GM13977 (cell line): ENCODE measurements around the gene PCNT.
"Not testable (repeated sequence)": the region's sequence is repeated elsewhere in the genome, so short reads cannot be mapped to it uniquely, and the experiment has no call there.

Experiments used
- DNase-seq: peaks from one replicate; pipeline ENCODE4 v3.0.0; 2012; ENCODE audit warnings: low spot score
- in situ Hi-C: fragments of 300-500 bp; cut with MboI; formaldehyde crosslinking; loops from one replicate; pipeline ENCODE4 v1.12.0; 2022; ENCODE audit warnings: low sequenced_read_pairs, low pct_unique_long_range_greater_than_20kb, mixed read lengths, inconsistent platforms; ENCODE audit not compliant: unreplicated experiment
- TF ChIP-seq, protein P1 (sequence below): IDR thresholded peaks from 2 replicates; pipeline ENCODE4 v1.5.1; 2012; ENCODE audit warnings: mild to moderate bottlenecking, control low read depth; ENCODE audit not compliant: insufficient read depth; ENCODE audit errors: extremely low read depth, missing control alignments

The PCNT gene

DNA sequence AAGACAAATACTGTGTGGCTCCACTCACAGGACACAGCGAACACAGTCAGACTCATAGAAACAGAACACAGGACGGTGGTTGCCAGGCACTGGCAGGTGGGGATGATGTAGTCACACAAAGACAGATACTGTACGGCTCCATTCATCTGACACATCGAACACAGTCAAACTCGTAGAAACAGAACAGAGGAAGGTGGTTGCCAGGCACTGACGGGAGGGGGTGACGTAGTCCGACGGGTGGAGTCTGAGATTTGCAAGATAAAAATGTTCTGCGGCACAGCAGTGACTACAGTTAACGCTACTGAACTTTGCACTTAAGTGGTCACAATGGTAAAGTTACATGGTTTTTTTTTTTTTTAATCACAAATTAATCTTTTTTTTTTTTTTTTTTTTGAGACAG lies 19.0 kb upstream of the PCNT start:
- TF ChIP-seq, protein P1, sequence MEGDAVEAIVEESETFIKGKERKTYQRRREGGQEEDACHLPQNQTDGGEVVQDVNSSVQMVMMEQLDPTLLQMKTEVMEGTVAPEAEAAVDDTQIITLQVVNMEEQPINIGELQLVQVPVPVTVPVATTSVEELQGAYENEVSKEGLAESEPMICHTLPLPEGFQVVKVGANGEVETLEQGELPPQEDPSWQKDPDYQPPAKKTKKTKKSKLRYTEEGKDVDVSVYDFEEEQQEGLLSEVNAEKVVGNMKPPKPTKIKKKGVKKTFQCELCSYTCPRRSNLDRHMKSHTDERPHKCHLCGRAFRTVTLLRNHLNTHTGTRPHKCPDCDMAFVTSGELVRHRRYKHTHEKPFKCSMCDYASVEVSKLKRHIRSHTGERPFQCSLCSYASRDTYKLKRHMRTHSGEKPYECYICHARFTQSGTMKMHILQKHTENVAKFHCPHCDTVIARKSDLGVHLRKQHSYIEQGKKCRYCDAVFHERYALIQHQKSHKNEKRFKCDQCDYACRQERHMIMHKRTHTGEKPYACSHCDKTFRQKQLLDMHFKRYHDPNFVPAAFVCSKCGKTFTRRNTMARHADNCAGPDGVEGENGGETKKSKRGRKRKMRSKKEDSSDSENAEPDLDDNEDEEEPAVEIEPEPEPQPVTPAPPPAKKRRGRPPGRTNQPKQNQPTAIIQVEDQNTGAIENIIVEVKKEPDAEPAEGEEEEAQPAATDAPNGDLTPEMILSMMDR, result no peak
- in situ Hi-C loops, result no loop called here
- DNase-seq, result no peak

DNA sequence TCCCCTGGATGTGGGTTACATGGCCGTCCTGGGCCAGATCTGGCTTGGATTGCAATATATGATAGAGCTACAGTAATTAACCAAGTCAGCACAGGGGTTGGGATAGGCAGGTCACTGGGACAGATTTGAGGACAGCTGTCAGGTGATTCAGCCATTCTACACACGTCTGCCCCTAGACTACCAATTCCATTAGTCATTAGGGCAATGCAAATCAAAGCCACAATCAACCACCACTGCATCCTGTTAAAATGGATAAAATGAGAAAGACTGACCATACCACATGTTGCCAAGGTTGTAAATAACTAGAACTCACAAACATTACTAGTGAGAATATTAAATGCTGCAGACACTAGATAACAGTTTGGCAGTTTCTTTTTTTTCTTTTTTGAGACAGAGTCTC lies 16.3 kb upstream of the PCNT start:
- in situ Hi-C loops, result no loop called here
- TF ChIP-seq, protein P1, result no peak
- DNase-seq, result no peak

DNA sequence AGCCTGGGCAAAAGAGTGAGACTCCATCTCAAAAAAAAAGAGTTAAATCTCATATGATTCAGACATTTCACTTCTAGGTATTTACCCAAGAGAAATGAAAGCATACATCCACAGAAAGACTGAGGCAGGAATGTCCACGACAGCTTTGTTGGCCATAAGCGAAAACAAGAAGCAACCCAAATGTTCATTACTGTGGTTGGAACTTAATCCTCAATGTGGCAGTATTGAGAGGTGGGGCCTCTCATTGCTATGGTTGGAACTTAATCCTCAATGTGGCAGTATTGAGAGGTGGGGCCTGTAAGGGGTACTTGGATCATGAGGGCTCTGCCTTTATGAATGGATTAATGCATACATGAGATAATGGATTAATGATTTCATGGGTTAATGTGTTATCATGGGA lies 15.5 kb upstream of the PCNT start:
- in situ Hi-C loops, result no loop called here
- no peak for DNase-seq
- TF ChIP-seq, protein P1, result no peak

DNA sequence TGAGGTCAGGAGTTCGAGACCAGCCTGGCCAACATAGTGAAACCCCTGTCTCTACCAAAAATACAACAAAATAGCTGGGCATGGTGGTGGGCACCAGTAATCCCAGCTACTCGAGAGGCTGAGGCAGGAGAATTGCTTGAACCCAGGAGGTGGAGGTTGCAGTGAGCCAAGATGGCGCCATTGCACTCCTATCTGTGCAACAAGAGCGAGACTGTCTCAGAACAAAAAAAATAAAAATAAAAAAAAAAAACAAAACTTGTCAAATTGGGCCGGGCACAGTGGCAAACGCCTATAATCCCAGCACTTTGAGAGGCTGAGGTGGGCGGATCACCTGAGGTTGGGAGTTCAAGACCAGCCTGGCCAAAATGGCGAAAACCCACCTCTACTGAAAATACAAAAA lies 13.7 kb upstream of the PCNT start:
- DNase-seq, in situ Hi-C loops: not testable (repeated sequence)

DNA sequence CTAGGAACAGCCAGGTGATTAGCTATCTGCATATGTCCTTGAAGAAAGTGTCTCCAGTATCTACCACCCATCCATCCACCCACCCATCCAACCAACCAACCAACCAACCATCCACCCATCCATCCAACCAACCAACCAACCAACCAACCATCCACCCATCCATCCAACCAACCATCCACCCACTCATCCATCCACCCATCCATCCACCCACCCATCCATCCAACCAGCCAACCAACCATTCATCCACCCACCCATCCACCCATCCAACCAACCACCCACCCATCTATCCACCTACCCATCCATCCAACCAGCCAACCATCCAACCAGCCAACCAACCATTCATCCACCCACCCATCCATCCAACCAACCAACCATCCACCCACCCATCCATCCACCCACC lies 12.4 kb upstream of the PCNT start:
- in situ Hi-C loops, result no loop called here
- TF ChIP-seq, protein P1, result no peak
- DNase-seq, result no peak

DNA sequence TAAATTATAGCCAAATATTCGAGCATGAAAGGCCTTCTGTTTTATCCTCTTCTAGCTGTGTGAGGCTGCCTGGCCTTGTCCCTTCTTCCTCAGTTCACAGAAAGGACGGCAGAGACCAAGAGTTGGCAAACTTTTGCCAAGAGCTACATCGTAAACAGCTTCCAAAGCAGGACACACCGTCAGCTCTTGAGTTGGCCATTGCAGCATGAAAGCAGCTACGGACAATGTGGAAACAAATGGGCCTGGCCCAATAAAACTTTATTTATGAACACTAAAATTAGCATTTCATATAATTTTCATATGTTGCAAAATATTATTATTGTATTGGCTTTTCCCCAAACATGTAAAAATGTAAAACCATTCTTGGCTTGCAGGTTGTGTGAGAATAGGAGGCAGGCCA lies 11.0 kb upstream of the PCNT start:
- no peak for DNase-seq
- in situ Hi-C loops, result no loop called here
- TF ChIP-seq, protein P1, result no peak

DNA sequence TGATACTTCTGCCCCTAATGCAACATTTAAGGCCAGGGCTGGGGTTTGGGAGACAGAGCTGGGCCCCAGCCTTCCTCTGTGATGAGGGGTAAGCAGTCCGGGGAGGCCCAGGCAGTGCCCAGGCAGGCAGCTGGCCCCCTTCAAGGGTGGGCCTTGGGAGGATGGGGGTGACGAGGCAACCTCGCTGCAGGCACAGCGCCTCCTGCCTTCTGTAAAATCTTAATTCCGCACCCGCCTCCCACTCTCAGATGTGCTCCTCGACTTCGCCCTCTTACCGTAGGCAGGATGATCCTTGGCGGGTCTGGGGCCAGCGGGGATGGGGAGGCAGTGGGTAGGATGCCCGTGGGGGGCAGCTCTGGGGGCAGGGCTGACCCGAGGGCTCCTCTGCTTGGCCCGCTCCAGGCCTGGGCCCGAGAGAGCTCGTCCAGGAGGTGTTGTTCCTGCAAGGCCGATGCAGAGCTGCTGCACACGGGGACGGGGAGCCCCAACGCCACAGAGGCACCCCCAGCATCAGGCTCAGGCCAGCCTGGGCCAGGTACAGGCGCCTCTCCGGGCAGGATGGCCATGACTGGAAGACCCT lies 9.4 kb upstream of the PCNT start:
- TF ChIP-seq, protein P1, result no peak
- in situ Hi-C loops, result no loop called here
- no peak for DNase-seq
